Amniotic epithelial cell (primary cell): ENCODE results near the gene CACNA1B.
"Not testable (repeated sequence)": the region's sequence is repeated elsewhere in the genome, so short reads cannot be mapped to it uniquely, and the experiment has no call there.

Experiments used
- DNase-seq: peaks from one replicate; pipeline ENCODE4 v3.0.0-alpha.2; 2010; ENCODE audit warnings: low read depth

CACNA1B gene

GRCh38 chr9:137889966-137890365 is 12.4 kb downstream of the CACNA1B start:
- DNase-seq = not testable (repeated sequence)

GRCh38 chr9:137890768-137891587 is 13.4 kb downstream of the CACNA1B start:
- DNase-seq = not testable (repeated sequence)

- DNase-seq = no peak
Observed at GRCh38 chr9:137891588-137892423, 14.2 kb downstream of the CACNA1B start.

GRCh38 chr9:137892424-137893191 is 15.0 kb downstream of the CACNA1B start:
- no peak for DNase-seq

GRCh38 chr9:137893670-137894069 is 16.1 kb downstream of the CACNA1B start:
- DNase-seq = no peak

GRCh38 chr9:137899551-137900360 is 22.2 kb downstream of the CACNA1B start:
- no peak for DNase-seq

GRCh38 chr9:137900584-137901310 is 23.2 kb downstream of the CACNA1B start:
- no peak for DNase-seq

- no peak for DNase-seq
Observed at GRCh38 chr9:137902646-137903045, 25.1 kb downstream of the CACNA1B start.

- no peak for DNase-seq
Observed at GRCh38 chr9:137905740-137906139, 28.2 kb downstream of the CACNA1B start.

- DNase-seq = no peak
Observed at GRCh38 chr9:137907776-137908175, 30.2 kb downstream of the CACNA1B start.

- DNase-seq = no peak
Observed at GRCh38 chr9:137912671-137913070, 35.1 kb downstream of the CACNA1B start.

GRCh38 chr9:137913132-137913531 is 35.5 kb downstream of the CACNA1B start:
- no peak for DNase-seq

- no peak for DNase-seq
Observed at GRCh38 chr9:137913771-137914767, 36.5 kb downstream of the CACNA1B start.

GRCh38 chr9:137916540-137916939 is 39.0 kb downstream of the CACNA1B start:
- DNase-seq = no peak

GRCh38 chr9:137917116-137917515 is 39.5 kb downstream of the CACNA1B start:
- DNase-seq = no peak

GRCh38 chr9:137917795-137918194 is 40.2 kb downstream of the CACNA1B start:
- no peak for DNase-seq

GRCh38 chr9:137918331-137919094 is 40.9 kb downstream of the CACNA1B start:
- DNase-seq = no peak

GRCh38 chr9:137919095-137919465 is 41.5 kb downstream of the CACNA1B start:
- no peak for DNase-seq

GRCh38 chr9:137919649-137920141 is 42.1 kb downstream of the CACNA1B start:
- DNase-seq = no peak
